NB4 (cell line): ENCODE measurements around the gene FHOD1.

Source experiments
- CTCF ChIP-seq: IDR thresholded peaks from one replicate; pipeline ENCODE4 v1.5.1; 2012; ENCODE audit warnings: low read depth, low read length
- POLR2A ChIP-seq: IDR thresholded peaks from 2 replicates; pipeline ENCODE4 v1.6.1; 2011; ENCODE audit warnings: mild to moderate bottlenecking; ENCODE audit not compliant: insufficient read length; ENCODE audit errors: extremely low read depth

DNA sequence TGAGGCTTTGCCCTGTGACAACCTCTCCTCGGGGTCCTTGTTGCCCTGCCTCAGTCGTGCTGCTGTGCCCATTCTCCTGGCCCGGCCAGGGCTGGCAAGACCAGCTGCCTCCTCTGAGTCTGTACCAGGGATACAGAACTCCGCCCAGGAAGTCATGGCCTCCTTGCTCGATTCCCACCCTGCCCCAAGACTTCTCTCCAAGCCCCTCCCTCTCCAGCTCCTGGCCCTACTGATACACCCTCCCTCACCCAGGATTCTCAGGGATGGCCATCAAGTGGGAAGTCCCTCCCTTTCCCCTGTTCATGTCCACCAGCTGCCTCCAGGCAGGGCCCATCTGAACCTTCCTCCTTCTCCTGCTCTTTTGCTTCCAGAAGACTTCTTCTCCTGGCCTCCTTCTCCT, 31.6 kb downstream of the FHOD1 start:
- TF ChIP-seq CTCF = no peak
- no peak for TF ChIP-seq POLR2A
